Heart right ventricle (tissue), 16 donors: ENCODE results near the gene RPL9. TPM values are rescaled to one million over a fixed set of nuclear protein-coding genes. Genes with fewer than 3 reads are reported as not detected.
A peak's percentile ranks its signal among the peaks of the same experiment; 100 is the strongest.
"Not testable (repeated sequence)": the region's sequence is repeated elsewhere in the genome, so short reads cannot be mapped to it uniquely, and the experiment has no call there.

Experiments
- ATAC-seq, 8 donors: fragments of 200-7000 bp; cut with Tn5 transposase; one replicate each; pipeline ENCODE4 v1.9.1; 2020; ENCODE audit warnings: mild to moderate bottlenecking in 8 of 8, moderate library complexity in 8 of 8, moderate number of reproducible peaks in 1 of 8
- DNase-seq, 2 donors: peaks; one replicate each; pipeline ENCODE4 v3.0.0-alpha.2; 2020
- H3K27ac ChIP-seq, 10 donors: fragments of 200-600 bp; sonication (generic) in 2 of 10; one replicate each; pipeline versions ENCODE4 v1.5.0 to v1.8.0; 2020 to 2022; ENCODE audit warnings: mild to moderate bottlenecking in 3 of 10
- H3K27me3 ChIP-seq, 7 donors: fragments of 200-600 bp; one replicate each; pipeline ENCODE4 v1.8.0; 2021 to 2022; ENCODE audit warnings: mild to moderate bottlenecking in 2 of 7
- H3K36me3 ChIP-seq, 9 donors: fragments of 200-600 bp; sonication (generic) in 1 of 9; one replicate each; pipeline versions ENCODE4 v1.5.0 to v1.8.0; 2020 to 2022; ENCODE audit warnings: mild to moderate bottlenecking in 2 of 9
- H3K4me1 ChIP-seq, 9 donors: fragments of 200-600 bp; sonication (generic) in 1 of 9; one replicate each; pipeline versions ENCODE4 v1.5.0 to v1.8.0; 2020 to 2022; ENCODE audit warnings: mild to moderate bottlenecking in 4 of 9
- H3K4me3 ChIP-seq, 10 donors: fragments of 200-600 bp; sonication (generic) in 2 of 10; one replicate each; pipeline versions ENCODE4 v1.5.0 to v1.8.0; 2020 to 2022; ENCODE audit warnings: mild to moderate bottlenecking in 7 of 10, moderate library complexity in 2 of 10
- H3K9me3 ChIP-seq, 11 donors: fragments of 200-600 bp in 10 of 11; sonication (generic) in 2 of 11; one replicate each; pipeline versions ENCODE4 v1.5.0 to v1.8.0; 2013 to 2022; ENCODE audit warnings: mild to moderate bottlenecking in 2 of 11, control low read depth in 1 of 11, moderate library complexity in 1 of 11
- CTCF ChIP-seq, 9 donors: fragments of 200-600 bp; sonication (generic) in 2 of 9; IDR thresholded peaks; one replicate each; pipeline versions ENCODE4 v1.5.0 to v1.8.0; 2021 to 2022; ENCODE audit warnings: antibody characterized with exemption in 9 of 9, mild to moderate bottlenecking in 5 of 9, moderate library complexity in 1 of 9
- WGBS, 2 donors: extraction: QIAGEN DNeasy Blood & Tissue Kit; methylation state at CpG; one replicate each; pipeline ENCODE4 v1.1.7; 2013; ENCODE audit warnings: inconsistent platforms in 1 of 2; 5-methylcytosine and 5-hydroxymethylcytosine counted together
- intact Hi-C, 10 donors: fragments of 100-400 bp; cut with DNase I; formaldehyde crosslinking; loops; one replicate each; pipeline versions ENCODE4 v1.11.1 to v1.14.2; 2022
- long read RNA-seq, 3 donors: library from polyadenylated mRNA; unstranded; transcript quantifications; one replicate each; pipeline ENCODE4 v2.0.0, GENCODE V29; 2020 to 2021
- polyA plus RNA-seq, 2 donors: library from polyadenylated mRNA; stranded (reverse); fragments of 200-250 nt; gene quantifications; one replicate each; pipeline ENCODE4 v1.2.3, GENCODE V29; 2013
- total RNA-seq, 10 donors: library from RNA; stranded (reverse); fragmentation: NEBNext Ultra II Directional in 3 of 10; extraction: Animal tissue kit (Norgen Biotek cat#: 25700) in 3 of 10; gene quantifications; one replicate each; pipeline versions ENCODE4 v1.2.1 to v1.2.4, GENCODE V29; 2021 to 2023
- donor health status: Arrhythmogenic right ventricular cardiomyopathy.
- donor health status: ischemic (EF 13 %, LVEDD 7.1; RV severe dilation, severe dysfunction).
- donor health status: healthy with polysubstance abuse.
- donor health status: DM: no; HTN: yes; CAD: no.
- donor health status: DM: no; HTN: no; CAD: no.
- donor health status: ischemic (EF 25% LVEDD 6.9; RV normal size, moderate dysfunction).
- donor health status: ischemic (EF 25% LVEDD 5.7; RV mildly dilated, moderate dysfunction).
- donor health status: healthy.
- donor health status: DM: yes; HTN: yes; CAD: no.
- donor health status: Ischemic cardiomyopathy.
- donor health status: ischemic (EF 35%, LVEDD 5.7; RV mildly dilated, moderate dysfunction).
- donor health status: nonischemic (EF 11% LVEDD 7.7; RV severe dilation, severe dysfunction).
- donor health status: DM: yes; HTN: yes; CAD: no.
- donor health status: PGD.
- donor health status: ischemic (EF 29% LVEDD 5.4; RV normal size, mild dysfunction).
- donor health status: nonischemic (EF 23%, LVEDD 6.1; RV moderate dilation, normal function).

Gene RPL9
- total RNA-seq: 1,000 to 10,000 TPM in 1 of 10 donors, 100 to 1,000 TPM in 9; 546 to 1,064 (median 776) TPM
- 1,000 to 10,000 TPM; 1,329 to 1,826 TPM for polyA plus RNA-seq
- long read RNA-seq, donor 1, transcript RPL9-214 (8 exons, 2,354 nt): major isoform, 36 of 47 reads
- long read RNA-seq, donor 1, partial matches to known transcripts: 2 of 47 reads
- long read RNA-seq, donor 1, other reads (novel, unspliced or antisense): 5 of 47 reads
- long read RNA-seq, donor 2, transcript RPL9-214 (8 exons, 2,354 nt): major isoform, 48 of 58 reads
- long read RNA-seq, donor 2, partial matches to known transcripts: 4 of 58 reads
- long read RNA-seq, donor 2, other reads (novel, unspliced or antisense): 0 of 58 reads
- long read RNA-seq, donor 3, transcript RPL9-203 (7 exons, 1,127 nt): minor isoform, 7 of 73 reads
- long read RNA-seq, donor 3, transcript RPL9-214 (8 exons, 2,354 nt): major isoform, 64 of 73 reads
- long read RNA-seq, donor 3, partial matches to known transcripts: 0 of 73 reads
- long read RNA-seq, donor 3, other reads (novel, unspliced or antisense): 1 of 73 reads

- Histone ChIP-seq H3K27ac (peak within 1 kb of the TSS; percentile 71 to 98 (median 93)), H3K4me3 (peak within 1 kb of the TSS; percentile 73 to 98 (median 80)), H3K9me3 (no peaks in the 10 kb centered on the region), H3K4me1 (peaks cover 5 to 43% (median 33%) of the 10 kb centered on the region in 9 donors), H3K36me3 (peaks cover 0 to 72% (median 45%) of the 10 kb centered on the region in 9 donors), H3K27me3 (no peaks in the 10 kb centered on the region)
- intact Hi-C loops: loop anchor here in 4 of 10 donors (5.0 to 10.0 kb wide), 2 partner anchors 179 to 554 kb away; partner anchors contain the start of gene SMIM14 (in 3 of the 4)
- 0 to 1% methylated on average over 55 of the region's 55 CpGs for WGBS, 2 donors
- no peak for TF ChIP-seq CTCF (IDR thresholded peaks at IDR 0.05)
- peak; percentile 95 to 98 (median 97) for ATAC-seq
- peak; percentile 94 to 96 for DNase-seq
These were observed at the start of gene RPL9, which contains the start of gene LIAS for GRCh38 chr4:39458505-39459300. RPL9 (minus strand) TSS chr4:39458922; CDS start chr4:39458439, 483 bp downstream. LIAS (plus strand) TSS chr4:39459056; CDS start chr4:39459118, 62 bp downstream.

DNA sequence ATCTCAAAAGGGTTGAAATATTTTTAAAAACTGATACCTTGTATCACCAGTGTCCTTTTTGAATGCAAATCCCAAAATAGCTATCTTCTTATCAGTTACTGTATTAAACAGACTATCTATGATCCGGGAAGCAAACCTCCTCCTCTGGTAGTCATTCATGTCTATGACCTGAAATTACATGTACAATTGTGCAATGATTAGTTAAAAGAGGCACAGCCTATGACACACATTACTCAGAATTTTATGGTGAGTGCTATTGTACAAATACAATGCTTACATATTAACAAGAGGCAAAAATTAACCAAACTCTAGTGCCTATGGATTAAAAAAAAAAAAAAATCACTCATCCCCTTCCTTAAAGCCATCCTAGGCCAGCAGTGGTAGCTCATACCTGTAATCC, 46.9 kb upstream of the RPL9 start:
- DNase-seq: no peak

GRCh38 chr4:39504538-39504937, 45.8 kb upstream of the RPL9 start:
- H3K27me3 ChIP-seq: no peaks in the 10 kb centered on the region
- ATAC-seq (no peak), DNase-seq (no peak)
- intact Hi-C loops: no loop called here
- H3K4me1 ChIP-seq: peaks cover 0 to 3% (median 0%) of the 10 kb centered on the region in 9 donors
- no peak overlapping the region for H3K27ac ChIP-seq
- 92 to 95% methylated on average over 2 of the region's 2 CpGs for WGBS, 2 donors
- H3K4me3 ChIP-seq: no peak overlapping the region
- no peaks in the 10 kb centered on the region for H3K9me3 ChIP-seq
- no peak for TF ChIP-seq CTCF (IDR thresholded peaks at IDR 0.05)
- peaks cover 0 to 100% (median 50%) of the 10 kb centered on the region in 9 donors for H3K36me3 ChIP-seq

More for the DNA sequence above, 46.9 kb upstream of the RPL9 start:
- Histone ChIP-seq H3K4me3 (no peak overlapping the region), H3K4me1 (peaks cover 0 to 3% (median 0%) of the 10 kb centered on the region in 9 donors), H3K36me3 (peaks cover 0 to 100% (median 55%) of the 10 kb centered on the region in 9 donors), H3K27ac (no peak overlapping the region), H3K27me3 (no peaks in the 10 kb centered on the region), H3K9me3 (no peaks in the 10 kb centered on the region)
- ATAC-seq: no peak
- intact Hi-C loops: no loop called here
- WGBS, 2 donors: 36 to 54% methylated on average over 1 of the region's 1 CpG
- TF ChIP-seq CTCF (IDR thresholded peaks at IDR 0.05): no peak

- H3K9me3 ChIP-seq, H3K27me3 ChIP-seq, H3K4me3 ChIP-seq, intact Hi-C loops, DNase-seq, H3K4me1 ChIP-seq: not testable (repeated sequence)
- Histone ChIP-seq H3K27ac (peak overlapping the region in 4 of 10 donors; percentile 1 to 50 (median 28)), H3K36me3 (peaks cover 0 to 100% (median 48%) of the 10 kb centered on the region in 9 donors)
- peak in 2 of 8 donors; percentile 14 to 59 for ATAC-seq
- 84 to 91% methylated on average over 4 of the region's 4 CpGs for WGBS, 2 donors
These were observed 43.9 kb upstream of the RPL9 start for GRCh38 chr4:39502664-39503035.
